ENCODE data around the gene SMIM29.

GRCh38 chr6:34232901-34233300 lies 15.9 kb downstream of the SMIM29 start:
- TF ChIP-seq SPI1 (IDR thresholded peaks at IDR 0.05; ENCODE audit: borderline replicate concordance, low read depth) (no peak), CTCF (IDR thresholded peaks at IDR 0.05; ENCODE audit: insufficient read depth, low read length) (no peak), POLR2AphosphoS5 (IDR thresholded peaks at IDR 0.05; ENCODE audit: low read depth) (no peak)

Data from HL-60 (cell line).